Activated CD4-positive, alpha-beta T cell treated with anti-CD3 and anti-CD28 coated beads, Interleukin-2, amount 50 U/mL, for 16 hours (primary cell): Measurements from ENCODE around the gene MOB3B.

ENCODE experiments used
- DNase-seq: peaks from one replicate; pipeline ENCODE4 v3.0.0-alpha.2; 2020

The MOB3B gene

DNA sequence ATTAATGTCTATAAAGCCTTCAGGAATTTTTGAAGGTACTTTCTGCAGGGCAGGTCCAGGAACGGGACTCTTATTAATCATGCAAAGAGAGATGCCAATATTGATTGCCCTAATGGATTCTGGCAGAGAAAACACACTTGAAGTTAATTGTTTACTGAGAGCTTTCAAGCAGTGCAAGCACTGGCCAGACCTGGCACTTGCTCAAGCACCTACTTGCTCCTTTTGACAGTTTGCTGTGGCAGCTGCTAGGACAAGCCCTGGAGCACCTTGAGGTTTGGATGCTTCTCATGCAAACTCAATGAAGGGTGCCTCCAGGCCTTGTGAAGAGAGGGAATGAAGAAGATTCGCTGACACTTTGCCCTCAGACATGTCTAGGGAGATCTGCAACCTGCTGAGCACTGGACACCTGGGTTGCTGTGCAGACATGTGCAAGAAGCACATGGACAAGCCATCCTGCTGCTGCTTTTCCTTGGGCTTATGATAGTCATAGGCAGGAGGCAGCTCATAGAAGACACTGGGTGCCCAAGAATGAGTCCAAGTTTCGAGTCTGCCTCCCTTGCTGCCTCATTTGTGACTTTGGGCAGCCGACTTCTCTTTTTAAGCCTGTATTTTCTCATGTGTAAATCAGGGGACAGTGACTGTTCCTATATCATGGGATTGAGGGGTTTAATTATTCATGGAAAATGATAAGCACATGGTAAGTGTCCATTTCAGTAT is 143.8 kb downstream of the MOB3B start:
- DNase-seq, result no peak

DNA sequence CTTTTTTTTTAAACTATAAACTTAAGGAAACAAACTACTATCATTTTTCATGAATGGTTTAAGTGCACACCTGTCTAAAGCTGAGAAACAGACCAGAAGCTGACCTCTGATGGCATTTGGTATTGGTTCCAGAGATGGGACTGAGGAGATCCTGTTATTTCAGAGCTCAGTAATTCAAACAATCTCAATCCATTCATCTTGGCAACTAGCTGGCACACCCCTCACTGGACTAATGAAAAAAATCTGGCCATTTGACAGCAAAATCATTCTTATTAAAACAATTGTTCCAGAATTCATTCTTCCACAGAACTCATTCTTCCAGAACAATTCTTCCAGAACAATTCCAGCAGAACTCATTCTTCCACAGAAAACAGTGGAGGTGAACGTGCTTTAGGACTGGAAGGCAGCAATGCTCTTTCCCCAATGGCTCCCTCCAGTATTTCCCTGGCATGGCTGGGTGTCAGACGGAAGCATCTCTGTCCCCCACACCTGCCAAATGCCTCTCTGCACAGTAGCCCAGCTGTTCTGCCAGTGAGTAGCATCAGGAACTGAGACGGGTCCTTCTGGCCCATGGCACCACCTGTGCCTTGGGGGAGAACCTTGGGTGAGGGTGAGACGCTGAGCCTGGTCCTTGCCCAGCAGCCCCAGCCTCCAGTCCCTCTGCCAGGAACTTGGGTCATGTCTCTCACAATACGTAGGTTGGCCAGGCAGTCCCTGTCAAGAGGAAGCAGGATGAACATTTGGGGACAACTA is 145.2 kb downstream of the MOB3B start:
- no peak for DNase-seq

DNA sequence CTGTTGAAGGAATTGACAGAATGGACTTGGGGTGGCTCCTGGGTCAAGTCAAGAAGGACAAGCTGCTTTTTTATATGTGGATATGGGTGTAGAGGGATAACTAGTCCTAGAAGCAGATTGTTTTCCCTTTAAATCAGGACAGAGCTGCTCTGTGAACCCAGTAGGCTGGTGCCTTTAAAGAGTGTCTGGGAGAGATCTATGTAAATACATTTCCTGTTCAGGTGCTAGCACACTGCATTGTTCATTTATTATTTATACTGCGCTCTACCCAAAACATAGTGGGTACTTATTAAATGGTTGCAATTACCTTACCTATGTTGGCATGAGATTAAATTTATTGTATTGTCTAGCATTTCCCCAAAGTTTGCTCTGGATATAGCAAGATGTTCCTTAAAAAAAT is 146.1 kb downstream of the MOB3B start:
- DNase-seq, result no peak

GRCh38 chr9:27382975-27383374 is 146.6 kb downstream of the MOB3B start:
- no peak for DNase-seq

DNA sequence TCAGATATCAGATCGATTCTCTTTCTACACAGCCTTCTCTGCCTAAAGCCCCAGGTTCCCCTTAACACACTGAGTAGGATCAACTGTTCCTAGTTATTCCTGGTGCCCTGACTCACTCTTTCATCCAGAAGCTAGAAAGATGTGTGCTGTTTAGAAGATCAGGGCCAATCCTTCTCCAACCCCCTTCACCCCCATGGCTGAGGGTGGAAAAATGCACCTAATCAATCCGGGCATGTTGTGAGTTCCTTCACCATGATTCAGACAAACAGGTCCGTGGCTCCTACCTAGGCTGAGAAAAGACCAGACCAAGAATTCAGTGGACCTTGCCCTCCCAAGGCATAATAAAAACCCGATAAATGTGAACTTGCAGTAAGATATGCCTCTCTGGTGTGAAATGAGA is 147.3 kb downstream of the MOB3B start:
- DNase-seq, result no peak

GRCh38 chr9:27379311-27380251 is 150.0 kb downstream of the MOB3B start:
- peak; percentile 72 for DNase-seq

DNA sequence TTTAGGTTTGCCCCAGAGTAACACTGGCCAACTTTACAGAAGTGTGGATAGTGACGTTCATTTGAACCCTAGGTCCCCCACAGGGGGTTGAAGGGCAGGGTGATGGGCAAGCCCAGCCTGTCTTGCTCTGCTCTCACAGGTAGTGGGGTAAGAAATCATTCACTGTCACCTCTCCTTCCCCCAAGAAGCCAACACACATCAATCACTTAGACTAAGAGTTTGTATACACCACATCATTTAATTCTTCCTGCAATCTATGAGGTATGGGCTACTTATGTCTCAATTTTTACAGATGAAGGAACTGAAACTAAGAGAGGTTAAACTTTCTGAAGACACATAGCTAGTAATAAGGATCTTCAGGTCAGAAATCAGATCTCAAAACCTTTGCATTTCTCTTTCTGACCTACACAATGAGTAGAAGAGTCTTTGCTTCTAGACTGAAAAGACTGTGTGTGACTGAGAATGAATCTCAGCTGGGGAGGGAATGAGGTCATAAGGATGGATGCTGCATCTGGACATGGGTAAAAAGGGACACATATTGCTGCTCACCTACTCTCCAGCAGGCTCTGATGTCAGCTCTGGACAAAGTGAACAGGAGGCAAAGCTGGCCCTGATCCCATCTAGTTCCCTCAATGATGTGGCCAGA is 151.7 kb downstream of the MOB3B start:
- no peak for DNase-seq

DNA sequence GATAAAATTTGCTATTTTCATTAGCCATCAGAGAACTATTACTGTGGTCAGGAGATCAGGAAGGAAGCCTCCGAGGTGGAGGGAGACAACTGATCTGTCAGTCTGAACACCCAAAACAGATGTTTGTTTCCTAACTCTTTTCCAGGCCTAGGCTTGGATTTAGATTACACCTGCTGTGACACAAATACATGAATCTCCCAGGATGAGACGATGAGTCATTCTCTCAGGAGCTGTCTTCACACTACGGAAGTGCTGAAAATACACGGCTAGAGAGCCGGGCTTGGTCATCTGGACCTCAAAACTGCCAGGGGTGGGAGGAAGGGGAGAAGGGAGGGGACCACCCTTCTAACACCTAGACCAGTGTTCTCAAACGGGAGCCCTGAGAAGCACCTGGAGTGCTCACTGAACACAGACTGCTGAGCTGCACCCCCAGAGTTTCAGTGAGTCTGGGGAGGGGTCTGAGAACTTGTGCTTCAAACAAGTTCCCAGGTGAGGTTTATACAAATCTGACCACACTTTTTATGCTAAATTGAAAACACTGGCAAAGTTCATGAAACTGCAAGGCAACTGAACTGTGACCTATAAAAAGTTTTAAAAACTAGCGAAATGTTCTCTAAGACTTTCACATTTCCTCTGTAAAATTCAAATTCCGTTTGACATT is 152.3 kb downstream of the MOB3B start:
- no peak for DNase-seq

DNA sequence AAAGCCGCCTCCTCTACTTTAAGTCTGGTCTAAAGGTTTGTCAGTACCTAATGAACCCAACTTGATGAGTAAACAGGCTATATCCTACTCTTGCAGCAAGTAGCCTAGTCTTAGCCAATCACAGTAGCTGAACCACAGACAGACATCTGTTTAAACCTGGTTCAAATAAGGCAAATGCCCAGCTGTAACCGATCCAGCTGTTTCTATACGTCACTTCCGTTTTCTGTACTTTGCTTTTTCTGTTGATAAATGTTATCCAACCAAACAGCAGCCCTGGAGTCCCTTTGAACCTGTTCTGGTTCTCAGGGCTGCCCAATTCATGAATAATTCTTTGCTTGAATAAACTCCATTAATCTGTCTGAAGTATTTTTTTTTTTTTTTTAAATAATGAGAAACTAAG is 155.8 kb downstream of the MOB3B start:
- no peak for DNase-seq

DNA sequence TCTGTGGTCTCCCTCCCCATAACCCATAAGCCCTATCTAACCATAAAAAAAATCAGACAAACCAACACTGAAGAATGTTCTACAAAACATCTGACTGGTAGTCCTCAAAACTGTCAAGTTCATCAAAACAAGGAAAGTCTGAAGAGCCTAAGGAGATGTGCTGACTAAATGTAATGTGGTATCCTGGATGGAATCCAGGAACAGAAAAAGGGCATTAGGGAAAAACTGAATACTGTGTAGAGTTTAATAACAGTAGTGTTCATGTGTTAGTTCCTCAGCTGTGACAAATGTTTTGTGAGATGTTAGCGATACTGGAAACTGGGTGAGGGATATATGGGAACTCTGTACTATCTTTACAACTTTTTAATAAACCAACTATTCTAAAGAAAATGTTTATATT is 157.0 kb downstream of the MOB3B start:
- no peak for DNase-seq

DNA sequence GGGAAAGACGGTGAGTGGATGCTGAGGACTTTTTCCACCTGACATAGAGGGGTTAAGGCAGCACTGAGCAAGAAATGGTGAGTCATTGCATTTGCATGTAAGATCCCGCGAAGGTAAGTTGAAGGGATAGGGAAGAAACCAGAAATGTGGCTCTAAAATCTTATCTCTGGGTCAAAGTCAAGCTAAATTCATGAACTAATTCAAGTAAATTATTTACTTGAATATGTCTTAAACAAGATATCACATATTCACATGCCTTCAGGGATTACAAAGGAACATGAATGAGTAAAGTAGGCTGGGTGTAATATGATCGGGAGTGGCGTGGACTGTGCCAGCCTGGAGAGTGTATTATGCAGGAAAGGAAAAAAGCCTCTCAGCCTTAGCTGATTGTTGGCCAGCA is 158.2 kb downstream of the MOB3B start:
- DNase-seq, result no peak

DNA sequence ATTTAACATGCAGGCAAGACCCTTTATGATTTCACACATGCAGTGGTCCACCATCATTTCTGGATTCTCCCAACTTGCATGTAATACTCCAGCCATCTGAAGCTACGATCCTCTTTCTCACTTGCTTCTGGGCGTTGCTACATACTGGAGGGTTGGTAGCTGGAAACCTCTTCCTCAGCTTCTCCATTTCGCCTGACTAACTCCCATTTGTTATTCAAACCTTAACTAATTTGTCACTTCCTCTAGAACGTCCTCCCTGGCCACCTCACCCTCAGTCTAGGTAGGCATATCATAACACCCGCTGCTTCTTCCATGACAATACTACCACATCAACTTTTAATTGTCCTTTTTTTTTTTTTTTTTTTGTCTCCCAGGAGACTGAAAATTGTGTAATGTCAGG is 160.0 kb downstream of the MOB3B start:
- no peak for DNase-seq

DNA sequence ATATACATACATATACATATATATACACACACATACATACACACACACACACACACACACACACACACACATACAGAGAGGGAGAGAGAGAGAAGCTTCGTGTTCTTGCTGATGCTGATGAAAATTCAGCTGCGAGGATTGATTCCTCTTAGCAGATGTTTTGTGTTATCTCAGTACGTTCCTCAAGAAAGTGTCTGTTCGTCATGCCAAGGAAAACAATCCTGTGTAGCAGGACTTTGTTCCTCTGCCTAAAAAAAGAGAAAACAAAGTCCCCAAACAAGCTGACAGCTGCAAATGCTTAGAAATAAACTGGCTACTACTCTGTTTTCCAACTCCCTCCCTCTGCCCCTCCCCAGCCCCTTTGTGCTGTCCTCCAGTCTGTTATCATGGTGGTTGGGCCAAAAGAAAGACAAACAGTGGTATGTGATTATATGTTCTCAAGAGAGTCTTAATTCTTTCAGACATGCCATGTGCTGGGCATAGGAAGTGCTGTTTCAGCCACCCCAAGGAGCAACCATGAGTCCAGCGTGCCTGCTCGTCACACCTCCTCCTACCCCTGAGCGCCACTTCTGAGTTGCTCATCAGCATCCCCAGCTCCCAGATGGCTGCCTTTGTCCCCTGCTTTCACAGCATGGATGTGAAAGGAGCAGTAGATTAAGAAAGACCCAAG is 161.2 kb downstream of the MOB3B start:
- DNase-seq, result no peak

- DNase-seq, result no peak
Measured at GRCh38 chr9:27367921-27368315, 161.7 kb downstream of the MOB3B start.

- DNase-seq, result peak; percentile 45
Measured at GRCh38 chr9:27367175-27367798, 162.3 kb downstream of the MOB3B start.

DNA sequence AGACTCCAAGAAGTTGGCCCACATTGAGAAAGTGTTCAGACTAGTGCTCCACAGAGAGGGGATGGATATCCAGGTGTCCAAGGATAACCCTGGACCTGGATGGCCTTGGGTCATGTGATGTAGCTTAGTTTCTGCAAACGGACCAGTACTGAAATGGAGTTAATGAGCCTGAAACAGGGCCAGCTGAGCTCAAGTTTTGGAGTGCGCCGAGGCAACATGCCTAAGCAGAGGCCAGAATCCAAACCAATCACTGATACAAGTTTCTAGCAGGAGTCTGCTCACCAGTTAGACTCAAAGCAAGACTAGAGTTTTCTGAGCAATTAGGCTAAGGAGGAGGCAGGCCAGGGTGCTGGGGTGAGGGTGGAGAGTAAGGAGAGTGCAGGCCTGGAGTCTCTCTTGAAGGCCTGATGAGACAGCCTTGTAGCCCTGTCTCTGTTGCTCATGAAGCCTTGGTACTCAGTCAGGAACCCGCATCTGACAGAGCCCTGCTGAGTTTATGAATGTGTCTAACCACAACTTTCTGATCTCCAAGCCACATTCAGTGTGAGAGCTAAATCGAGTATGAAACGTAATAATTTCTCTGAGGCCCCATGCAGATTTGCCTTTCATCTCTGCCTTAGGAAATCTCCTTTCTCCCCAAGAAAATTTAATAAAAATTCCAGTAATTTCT is 163.8 kb downstream of the MOB3B start:
- peak; percentile 86 for DNase-seq

DNA sequence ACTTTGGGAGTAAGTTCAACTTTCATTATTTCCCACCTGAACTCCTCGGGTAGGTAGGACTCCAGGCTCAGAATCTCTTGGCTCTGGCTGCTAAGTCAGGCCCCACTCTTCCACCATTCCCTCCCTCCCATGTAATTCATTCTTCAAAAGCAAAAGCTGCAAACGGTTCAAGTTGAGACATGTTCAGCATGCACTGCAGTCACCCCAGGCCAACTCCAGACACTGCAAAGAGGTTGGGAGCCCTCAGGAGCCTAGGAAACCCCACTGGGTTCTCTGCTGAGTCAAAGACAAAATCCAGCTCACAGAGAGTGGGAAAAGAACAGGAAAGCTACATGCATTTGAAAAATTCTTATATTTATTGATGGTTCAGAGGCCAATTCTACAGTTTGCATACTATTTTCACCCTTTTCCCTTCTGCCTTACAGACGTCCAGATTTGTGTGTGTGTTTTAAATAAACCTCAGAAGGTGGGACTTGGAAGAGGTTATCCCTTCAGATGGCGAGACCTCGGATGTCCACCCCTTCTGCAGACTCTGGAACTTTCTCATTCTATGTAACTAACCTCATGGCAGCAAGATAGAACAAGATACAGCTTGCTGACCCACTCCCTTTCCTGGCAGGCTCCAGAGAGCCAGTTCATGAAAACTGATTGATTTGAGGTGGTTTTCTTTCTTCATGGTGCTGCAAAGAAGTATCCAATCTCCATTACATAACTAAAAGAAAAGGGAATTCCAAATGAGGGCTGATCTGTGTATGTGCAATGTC is 167.0 kb downstream of the MOB3B start:
- no peak for DNase-seq

GRCh38 chr9:27361492-27361891 is 168.1 kb downstream of the MOB3B start:
- DNase-seq, result no peak

- DNase-seq, result no peak
Measured at GRCh38 chr9:27359763-27360162, 169.9 kb downstream of the MOB3B start.

DNA sequence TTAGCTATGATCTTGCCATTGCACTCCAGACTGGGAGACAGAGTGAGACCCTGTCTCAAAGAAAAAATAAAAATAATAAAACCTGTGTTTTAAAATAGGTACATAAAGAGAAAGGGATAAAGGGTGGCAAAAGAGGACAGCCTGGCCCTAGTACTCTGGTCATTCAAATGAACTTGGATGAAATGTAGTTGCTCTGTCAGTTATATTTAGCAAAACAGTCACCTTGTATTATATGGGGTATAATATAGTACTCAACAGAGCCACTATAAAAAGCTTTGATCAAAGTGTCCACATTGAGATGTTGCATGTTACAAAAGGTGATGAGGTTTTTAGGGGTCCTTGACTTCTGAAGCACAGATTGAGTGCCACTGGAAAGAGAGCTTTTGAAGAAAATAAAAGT is 171.6 kb downstream of the MOB3B start:
- DNase-seq, result no peak
